PC-3 (cell line): ENCODE data around the gene TRPV5. TPM values are rescaled to one million over a fixed set of nuclear protein-coding genes. Genes with fewer than 3 reads are reported as not detected.

Source experiments
- ATAC-seq: fragments of 200-7000 bp; cut with Tn5 transposase; 2 replicates; pipeline ENCODE4 v1.9.1; 2020; ENCODE audit warnings: mild to moderate bottlenecking, moderate library complexity
- BruUV-seq: library from RNA; stranded (reverse); fragments of 400-500 nt; replicated peaks from 2 replicates; lab custom pipeline; 2021; lab: Mats Ljungman, UMichigan
- CTCF ChIA-PET: fragments of 300-600 bp; sonication (Branson Sonifier 250); formaldehyde crosslinking; loops from one replicate; lab custom pipeline; 2022; ENCODE audit warnings: antibody characterized with exemption; lab: Charles Lee
- POLR2A ChIA-PET: fragments of 300-600 bp; sonication (Branson Sonifier 250); formaldehyde crosslinking; loops from one replicate; lab custom pipeline; 2022; ENCODE audit warnings: antibody characterized with exemption; ENCODE audit not compliant: unreplicated experiment; lab: Charles Lee
- DNase-seq: peaks from one replicate; pipeline ENCODE4 v3.0.0-alpha.2; 2015
- H2AFZ ChIP-seq: fragments of 300-600 bp; sonication (generic); 2 replicates; pipeline ENCODE4 v1.6.0; 2016; ENCODE audit warnings: antibody characterized with exemption, low read length
- H3F3A ChIP-seq: fragments of 300-600 bp; sonication (generic); one replicate; pipeline ENCODE4 v1.6.0; 2017; ENCODE audit warnings: antibody characterized with exemption, low read length, control low read depth, mild to moderate bottlenecking; ENCODE audit not compliant: unreplicated experiment
- H3K27ac ChIP-seq: fragments of 300-600 bp; sonication (generic); 2 replicates; pipeline ENCODE4 v1.5.1; 2016; ENCODE audit warnings: mild to moderate bottlenecking, low read length
- H3K27me3 ChIP-seq: fragments of 300-600 bp; sonication (generic); 2 replicates; pipeline ENCODE4 v1.6.1; 2016; ENCODE audit warnings: low read length, mixed read lengths
- H3K36me3 ChIP-seq: fragments of 300-600 bp; sonication (generic); 2 replicates; pipeline ENCODE4 v1.6.1; 2016; ENCODE audit warnings: low read depth, mixed run types, low read length, mixed read lengths
- H3K4me1 ChIP-seq: fragments of 300-600 bp; sonication (generic); 2 replicates; pipeline ENCODE4 v1.5.1; 2016; ENCODE audit warnings: low read length; ENCODE audit not compliant: insufficient read depth
- H3K4me2 ChIP-seq: fragments of 300-600 bp; sonication (generic); 2 replicates; pipeline ENCODE4 v1.6.0; 2016; ENCODE audit warnings: low read length
- H3K4me3 ChIP-seq: fragments of 300-600 bp; sonication (generic); 2 replicates; pipeline ENCODE4 v1.5.1; 2016; ENCODE audit warnings: mild to moderate bottlenecking, low read length, mixed read lengths
- H3K79me2 ChIP-seq: fragments of 300-600 bp; sonication (generic); 2 replicates; pipeline ENCODE4 v1.6.1; 2017; ENCODE audit warnings: low read length, mixed read lengths
- H3K9ac ChIP-seq: fragments of 300-600 bp; sonication (generic); 2 replicates; pipeline ENCODE4 v1.6.0; 2016; ENCODE audit warnings: mild to moderate bottlenecking, low read length
- H3K9me2 ChIP-seq: fragments of 300-600 bp; sonication (generic); replicated peaks from 2 replicates; pipeline ENCODE4 v1.6.1; 2016; ENCODE audit warnings: mixed run types, low read length, mixed read lengths
- H3K9me3 ChIP-seq: fragments of 300-600 bp; sonication (generic); 2 replicates; pipeline ENCODE4 v1.6.1; 2016; ENCODE audit warnings: low read length, mixed read lengths
- H4K20me1 ChIP-seq: fragments of 300-600 bp; sonication (generic); 2 replicates; pipeline ENCODE4 v1.6.1; 2016; ENCODE audit warnings: low read length, mixed read lengths
- CTCF ChIP-seq: fragments of 300-600 bp; sonication (generic); conservative IDR thresholded peaks from 2 replicates; pipeline ENCODE4 v1.5.1; 2017; ENCODE audit warnings: antibody characterized with exemption, low read depth, mild to moderate bottlenecking, low read length
- EZH2 ChIP-seq: fragments of 300-600 bp; sonication (generic); IDR thresholded peaks from one replicate; pipeline ENCODE4 v1.6.1; 2017; ENCODE audit warnings: antibody characterized with exemption, mild to moderate bottlenecking, low read length; ENCODE audit not compliant: unreplicated experiment
- EZH2phosphoT487 ChIP-seq: fragments of 300-600 bp; sonication (generic); IDR thresholded peaks from 2 replicates; pipeline ENCODE4 v1.6.1; 2018; ENCODE audit warnings: mild to moderate bottlenecking, antibody characterized with exemption, low read length, borderline replicate concordance
- intact Hi-C: fragments of 100-400 bp; cut with micrococcal nuclease; formaldehyde crosslinking; loops from 2 replicates; pipeline ENCODE4 v1.9.0; 2023
- total RNA-seq: library from RNA; depleted of rRNA; stranded (reverse); fragments of >200 nt; gene quantifications from 2 replicates; pipeline ENCODE4 v1.2.3, GENCODE V29; 2014

Gene TRPV5
- total RNA-seq, 1 experiment from 2014 or later, result not detected

- no peak overlapping the region for H3K9ac ChIP-seq
- H3K4me1 ChIP-seq, result no peaks in the 10 kb centered on the region
- no peak overlapping the region for H3K4me3 ChIP-seq
- H3K36me3 ChIP-seq, result no peaks in the 10 kb centered on the region
- peaks cover 22% of the 10 kb centered on the region for H3K27me3 ChIP-seq
- H4K20me1 ChIP-seq, result no peaks in the 10 kb centered on the region
- no peaks in the 10 kb centered on the region for H3K79me2 ChIP-seq
- H3K27ac ChIP-seq, result no peak overlapping the region
- no peaks in the 10 kb centered on the region for H3K9me3 ChIP-seq
- no peak overlapping the region for H3K4me2 ChIP-seq
- ChIA-PET POLR2A (no interaction called here), CTCF (no interaction called here)
- no peak overlapping the region for H2AFZ ChIP-seq
- no peaks in the 10 kb centered on the region for H3F3A ChIP-seq
- ATAC-seq (no peak), DNase-seq (no peak)
- no peaks in the 10 kb centered on the region for H3K9me2 ChIP-seq
- no TSS peak for BruUV-seq
- intact Hi-C loops, result no loop called here
- no peak for TF ChIP-seq CTCF
- no peak for TF ChIP-seq EZH2
- TF ChIP-seq EZH2phosphoT487, result no peak
Measured at GRCh38 chr7:142876236-142876960, 57.1 kb downstream of the TRPV5 start.

GRCh38 chr7:142875456-142875855 is 58.1 kb downstream of the TRPV5 start:
- Histone ChIP-seq H3F3A (no peaks in the 10 kb centered on the region), H3K9me3 (no peaks in the 10 kb centered on the region), H3K27me3 (peaks cover 22% of the 10 kb centered on the region), H3K9ac (no peak overlapping the region), H2AFZ (no peak overlapping the region), H3K9me2 (no peaks in the 10 kb centered on the region), H3K36me3 (no peaks in the 10 kb centered on the region), H3K79me2 (no peaks in the 10 kb centered on the region), H4K20me1 (no peaks in the 10 kb centered on the region), H3K4me2 (no peak overlapping the region), H3K27ac (no peak overlapping the region), H3K4me1 (no peaks in the 10 kb centered on the region), H3K4me3 (no peak overlapping the region)
- POLR2A ChIA-PET, result no interaction called here
- CTCF ChIA-PET, result no interaction called here
- BruUV-seq, result no TSS peak
- DNase-seq (no peak), ATAC-seq (no peak)
- TF ChIP-seq CTCF, result no peak
- no peak for TF ChIP-seq EZH2
- no peak for TF ChIP-seq EZH2phosphoT487
- intact Hi-C loops, result no loop called here

GRCh38 chr7:142874837-142875236 is 58.7 kb downstream of the TRPV5 start:
- H3K4me2 ChIP-seq, result no peak overlapping the region
- CTCF ChIA-PET, result no interaction called here
- ATAC-seq, result no peak

More at GRCh38 chr7:142874837-142875236, 58.7 kb downstream of the TRPV5 start:
- Histone ChIP-seq H3K9me2 (no peaks in the 10 kb centered on the region), H4K20me1 (no peaks in the 10 kb centered on the region), H3K27me3 (peaks cover 17% of the 10 kb centered on the region), H2AFZ (no peak overlapping the region), H3K79me2 (no peaks in the 10 kb centered on the region), H3K9me3 (no peaks in the 10 kb centered on the region), H3K4me1 (no peaks in the 10 kb centered on the region), H3K9ac (no peak overlapping the region), H3F3A (no peaks in the 10 kb centered on the region), H3K4me3 (no peak overlapping the region), H3K27ac (no peak overlapping the region), H3K36me3 (no peaks in the 10 kb centered on the region)
- no peak for TF ChIP-seq EZH2phosphoT487
- no peak for TF ChIP-seq EZH2
- TF ChIP-seq CTCF, result no peak
- BruUV-seq, result no TSS peak
- intact Hi-C loops, result no loop called here
- DNase-seq, result no peak
- POLR2A ChIA-PET, result no interaction called here
